ENCODE measurements around the gene RRP8.

The RRP8 gene

GRCh38 chr11:6623391-6624363 lies 20.3 kb upstream of the RRP8 start:
- DNase-seq (ENCODE audit: low read depth), result no peak
- TF ChIP-seq, protein P1, sequence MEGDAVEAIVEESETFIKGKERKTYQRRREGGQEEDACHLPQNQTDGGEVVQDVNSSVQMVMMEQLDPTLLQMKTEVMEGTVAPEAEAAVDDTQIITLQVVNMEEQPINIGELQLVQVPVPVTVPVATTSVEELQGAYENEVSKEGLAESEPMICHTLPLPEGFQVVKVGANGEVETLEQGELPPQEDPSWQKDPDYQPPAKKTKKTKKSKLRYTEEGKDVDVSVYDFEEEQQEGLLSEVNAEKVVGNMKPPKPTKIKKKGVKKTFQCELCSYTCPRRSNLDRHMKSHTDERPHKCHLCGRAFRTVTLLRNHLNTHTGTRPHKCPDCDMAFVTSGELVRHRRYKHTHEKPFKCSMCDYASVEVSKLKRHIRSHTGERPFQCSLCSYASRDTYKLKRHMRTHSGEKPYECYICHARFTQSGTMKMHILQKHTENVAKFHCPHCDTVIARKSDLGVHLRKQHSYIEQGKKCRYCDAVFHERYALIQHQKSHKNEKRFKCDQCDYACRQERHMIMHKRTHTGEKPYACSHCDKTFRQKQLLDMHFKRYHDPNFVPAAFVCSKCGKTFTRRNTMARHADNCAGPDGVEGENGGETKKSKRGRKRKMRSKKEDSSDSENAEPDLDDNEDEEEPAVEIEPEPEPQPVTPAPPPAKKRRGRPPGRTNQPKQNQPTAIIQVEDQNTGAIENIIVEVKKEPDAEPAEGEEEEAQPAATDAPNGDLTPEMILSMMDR (conservative IDR thresholded peaks at IDR 0.05; ENCODE audit: control insufficient read depth, insufficient read depth, low read depth, low read length), result no peak
- H3K4me3 ChIP-seq (ENCODE audit: control insufficient read depth, low read depth, low read length), result no peak overlapping the region

- DNase-seq (ENCODE audit: low read depth), result peak; percentile 22
- TF ChIP-seq, protein P1 (conservative IDR thresholded peaks at IDR 0.05; ENCODE audit: control insufficient read depth, insufficient read depth, low read depth, low read length), result no peak
- no peak overlapping the region for H3K4me3 ChIP-seq (ENCODE audit: control insufficient read depth, low read depth, low read length)
Observed at GRCh38 chr11:6622261-6623171, 19.1 kb upstream of the RRP8 start.

DNA sequence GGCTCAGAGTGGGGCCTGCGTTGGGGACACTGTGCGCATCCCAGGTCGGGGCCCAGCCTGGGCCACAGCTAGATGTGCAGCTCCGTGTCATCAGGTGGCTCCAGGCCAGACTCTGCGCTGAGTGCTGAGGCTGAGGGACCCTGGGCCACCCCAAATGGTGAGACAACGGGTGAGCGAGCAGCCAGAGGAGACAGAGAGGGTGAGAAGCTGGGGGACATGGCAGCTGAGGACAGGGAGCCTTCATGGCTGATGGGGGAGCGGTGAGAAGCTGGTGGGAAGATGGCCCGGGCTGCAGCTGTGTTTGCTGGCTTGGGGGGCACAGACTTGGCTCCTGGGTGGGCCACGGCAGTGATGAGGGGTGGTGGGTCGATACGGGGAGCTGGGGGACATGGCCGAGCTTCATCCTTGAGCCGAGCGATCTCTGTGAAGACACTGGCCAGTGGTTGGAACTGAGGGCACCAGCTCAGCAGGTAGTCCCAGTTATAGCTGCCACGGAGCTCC lies 18.3 kb upstream of the RRP8 start:
- TF ChIP-seq, protein P1 (conservative IDR thresholded peaks at IDR 0.05; ENCODE audit: control insufficient read depth, insufficient read depth, low read depth, low read length), result no peak
- no peak overlapping the region for H3K4me3 ChIP-seq (ENCODE audit: control insufficient read depth, low read depth, low read length)
- no peak for DNase-seq (ENCODE audit: low read depth)

GRCh38 chr11:6620636-6621035 lies 17.2 kb upstream of the RRP8 start:
- no peak for DNase-seq (ENCODE audit: low read depth)
- TF ChIP-seq, protein P1 (conservative IDR thresholded peaks at IDR 0.05; ENCODE audit: control insufficient read depth, insufficient read depth, low read depth, low read length), result no peak
- H3K4me3 ChIP-seq (ENCODE audit: control insufficient read depth, low read depth, low read length), result no peak overlapping the region

- DNase-seq (ENCODE audit: low read depth), result peak; percentile 95
- peak within 1 kb of the TSS; percentile 96 for H3K4me3 ChIP-seq (ENCODE audit: control insufficient read depth, low read depth, low read length)
- TF ChIP-seq, protein P1 (conservative IDR thresholded peaks at IDR 0.05; ENCODE audit: control insufficient read depth, insufficient read depth, low read depth, low read length), result no peak
Observed at GRCh38 chr11:6619004-6619745, 15.8 kb upstream of the RRP8 start, which contains the start of gene TPP1. TSS of gene TPP1 (minus strand) at chr11:6619422. CDS start at chr11:6619400, 22 bp downstream.
